Activated CD8-positive, alpha-beta memory T cell treated with anti-CD3 and anti-CD28 coated beads, Interleukin-2, amount 50 U/mL, for 48 hours (primary cell): ENCODE data around the gene DOCK3.
"Not testable (repeated sequence)": the region's sequence is repeated elsewhere in the genome, so short reads cannot be mapped to it uniquely, and the experiment has no call there.

Experiments
- DNase-seq: peaks from one replicate; pipeline ENCODE4 v3.0.0-alpha.2; 2020

Gene DOCK3

DNA sequence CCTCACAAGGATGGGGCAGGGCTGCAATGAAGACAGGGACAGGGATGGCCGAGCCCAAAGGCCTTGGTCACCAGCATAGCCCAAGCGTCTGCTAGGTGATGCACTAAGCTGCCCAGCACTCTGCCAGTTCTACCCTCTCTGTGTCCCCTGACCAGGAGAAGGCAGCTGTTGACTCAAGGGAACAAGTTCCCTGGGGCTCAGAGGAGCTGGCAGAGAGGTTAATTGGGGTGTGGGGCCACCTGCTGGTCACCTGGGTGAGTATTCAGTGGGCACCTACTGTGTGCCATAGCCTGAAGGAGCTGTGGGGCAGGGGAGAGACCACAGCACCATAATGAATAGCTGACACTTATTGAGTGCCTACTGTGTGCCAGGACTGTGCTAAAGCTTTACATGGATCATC is 22.0 kb upstream of the DOCK3 start:
- DNase-seq: peak; percentile 67

DNA sequence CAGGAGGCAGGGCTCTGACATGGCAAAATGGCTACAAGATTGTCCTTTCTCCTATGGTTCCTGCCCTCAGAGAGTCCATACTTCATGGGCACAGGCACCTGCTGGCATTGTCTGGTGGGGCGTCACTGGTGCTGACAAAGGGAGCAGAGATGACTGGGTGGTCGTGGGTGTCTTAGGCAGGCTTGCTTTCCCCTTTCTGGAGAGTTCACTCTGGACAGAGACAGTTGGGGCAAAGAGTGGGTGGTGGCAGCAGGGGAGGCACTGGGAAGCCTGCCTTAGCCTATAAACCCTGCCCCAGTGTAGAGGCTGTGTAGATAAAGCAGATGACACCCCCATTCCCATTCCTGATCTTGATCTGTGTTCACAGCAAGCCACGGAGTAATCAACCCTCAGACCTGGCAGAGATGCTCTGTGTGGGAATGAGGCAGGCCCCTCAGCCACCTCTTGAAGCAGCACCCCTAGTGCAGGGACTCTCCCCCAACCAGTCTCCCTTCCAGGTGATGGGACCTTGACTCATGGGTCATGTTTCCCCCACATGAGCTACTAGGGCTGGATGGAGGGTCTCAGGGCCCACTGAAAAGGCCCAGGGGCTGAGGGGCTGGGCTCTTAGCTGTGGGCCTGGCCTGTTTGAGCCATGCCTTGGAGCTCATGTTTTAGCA is 20.7 kb upstream of the DOCK3 start:
- DNase-seq: no peak

DNA sequence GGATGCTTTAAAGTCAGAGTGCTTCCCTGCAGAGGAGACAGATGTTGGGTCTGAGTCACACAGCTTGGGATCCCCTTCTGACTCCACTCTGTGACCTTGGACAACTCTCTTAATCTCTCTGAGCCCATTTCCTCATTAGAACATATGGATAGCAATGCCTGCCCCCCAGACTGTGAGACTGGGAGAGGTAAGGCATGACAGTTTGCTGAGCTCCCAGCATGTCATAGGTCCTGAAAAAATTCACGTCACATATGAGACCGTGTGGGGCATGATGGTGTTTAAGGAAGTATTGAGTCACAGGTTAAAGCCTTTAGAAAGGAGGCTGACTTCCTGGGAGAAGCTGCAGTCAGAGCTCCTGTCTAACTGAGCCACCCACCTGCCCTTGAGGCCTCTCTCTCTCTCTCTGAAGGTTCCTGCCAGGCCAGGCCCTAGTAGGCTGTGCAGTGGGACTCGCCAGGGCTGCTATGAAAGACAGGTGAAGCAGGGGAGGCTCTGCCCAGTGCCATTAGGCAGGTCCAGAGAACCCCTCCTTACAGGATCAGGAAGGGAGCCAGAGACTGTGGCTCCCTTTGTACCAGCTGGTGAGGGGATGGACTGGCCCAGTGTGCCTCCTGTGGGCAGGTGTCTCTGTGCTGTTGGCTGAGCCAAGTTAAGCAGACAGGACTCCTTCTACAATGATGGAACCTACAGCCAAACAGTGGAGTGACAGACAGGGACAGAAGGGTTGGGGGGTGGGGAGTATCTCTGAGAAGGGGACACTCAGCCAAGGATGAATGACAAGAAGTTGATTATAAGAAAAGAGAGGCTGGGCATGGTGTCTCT is 19.5 kb upstream of the DOCK3 start:
- no peak for DNase-seq

DNA sequence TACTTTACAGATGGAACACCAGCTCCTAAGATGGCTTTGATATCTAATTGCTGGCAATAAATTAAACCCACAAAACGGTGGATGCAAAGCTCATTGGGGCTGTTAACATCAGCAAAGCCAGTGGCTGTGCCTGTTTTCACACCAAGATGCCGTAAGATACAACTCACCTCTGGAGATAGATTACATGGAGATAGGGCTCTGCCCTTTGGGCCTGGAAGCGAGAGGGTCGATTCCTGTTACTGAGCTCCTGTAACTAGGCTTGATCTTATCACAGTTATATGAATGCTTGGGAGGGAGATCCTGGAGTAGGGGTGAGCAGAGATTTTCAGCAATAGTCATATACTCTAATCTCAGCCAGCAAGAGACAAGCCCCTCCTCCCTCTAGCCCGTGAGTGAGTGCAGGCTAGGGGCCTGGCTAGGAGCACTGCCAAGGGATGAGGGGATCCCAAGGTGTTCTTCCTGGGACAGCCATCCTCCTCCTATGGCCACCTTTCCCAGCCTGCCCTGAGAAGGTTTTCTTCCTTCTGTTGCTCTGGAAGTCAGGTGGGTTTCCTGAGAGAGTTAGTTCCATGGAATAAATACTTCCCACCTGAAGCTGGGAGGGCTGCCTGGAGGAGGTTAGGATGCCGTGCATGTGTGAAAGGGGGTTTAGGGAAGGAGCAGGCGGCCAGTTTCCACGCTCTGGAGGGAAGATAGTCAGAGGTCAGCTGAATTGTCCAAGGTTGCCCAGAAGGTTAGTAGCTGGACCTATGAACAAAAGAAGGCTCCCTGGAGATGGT is 18.1 kb upstream of the DOCK3 start:
- no peak for DNase-seq

DNA sequence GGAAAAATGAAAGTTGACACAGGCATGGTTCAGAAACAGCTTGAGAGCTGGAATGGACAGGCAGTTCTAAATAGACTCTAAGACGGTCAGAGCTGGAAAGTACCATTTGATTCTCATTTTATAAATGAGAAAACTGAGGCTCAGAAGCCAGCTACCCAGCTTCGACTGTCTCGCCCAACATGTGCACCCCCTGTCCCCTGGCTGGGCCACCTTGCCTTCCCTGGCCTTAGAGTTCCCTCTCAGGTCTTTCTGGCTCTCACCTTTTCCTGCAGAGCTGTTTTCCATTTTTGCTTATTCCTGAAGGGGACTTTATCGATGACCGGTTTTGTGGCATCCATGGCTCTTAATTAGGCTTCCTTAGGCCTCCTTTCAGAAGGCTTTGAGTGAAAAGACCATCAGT is 17.3 kb upstream of the DOCK3 start:
- DNase-seq: no peak

DNA sequence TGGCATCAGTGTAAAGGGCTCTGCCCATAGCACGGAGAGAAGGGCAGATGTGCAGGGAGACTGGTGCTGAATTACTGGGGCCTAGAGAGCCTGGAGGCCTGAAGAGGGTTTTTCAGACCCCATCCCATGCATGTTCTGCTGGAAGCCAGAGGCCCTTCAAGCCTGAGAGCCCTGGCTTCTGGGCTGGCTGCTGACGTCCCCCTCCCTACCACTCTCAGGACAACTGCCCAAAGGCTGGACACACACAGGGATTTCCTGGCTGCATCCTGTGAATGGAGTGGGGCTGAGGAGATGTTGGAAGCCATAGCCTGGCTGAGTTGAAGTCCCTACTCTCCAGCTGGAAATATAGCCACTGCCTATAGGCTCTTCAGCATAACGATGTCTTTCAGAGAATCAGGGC is 16.9 kb upstream of the DOCK3 start:
- peak; percentile 42 for DNase-seq

DNA sequence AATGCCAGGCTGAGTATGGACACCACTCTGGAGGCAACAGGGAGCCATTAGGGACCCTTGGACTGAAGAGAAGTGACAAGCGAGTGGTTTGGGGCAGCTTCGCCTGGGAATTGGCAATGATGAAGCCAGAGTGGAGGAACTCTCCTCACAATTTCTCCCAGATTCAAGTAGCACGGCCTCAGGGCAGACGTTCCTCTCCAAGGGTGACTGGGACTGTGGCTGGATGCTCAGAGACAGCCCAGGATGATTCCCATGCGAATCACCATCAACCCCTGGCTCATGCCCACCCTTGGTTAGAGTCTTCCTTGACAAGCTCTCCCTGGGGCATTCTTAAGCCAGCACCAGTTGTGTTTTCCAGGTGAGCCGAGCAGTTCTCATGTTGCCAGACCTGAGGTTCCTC is 16.3 kb upstream of the DOCK3 start:
- DNase-seq: peak; percentile 39

DNA sequence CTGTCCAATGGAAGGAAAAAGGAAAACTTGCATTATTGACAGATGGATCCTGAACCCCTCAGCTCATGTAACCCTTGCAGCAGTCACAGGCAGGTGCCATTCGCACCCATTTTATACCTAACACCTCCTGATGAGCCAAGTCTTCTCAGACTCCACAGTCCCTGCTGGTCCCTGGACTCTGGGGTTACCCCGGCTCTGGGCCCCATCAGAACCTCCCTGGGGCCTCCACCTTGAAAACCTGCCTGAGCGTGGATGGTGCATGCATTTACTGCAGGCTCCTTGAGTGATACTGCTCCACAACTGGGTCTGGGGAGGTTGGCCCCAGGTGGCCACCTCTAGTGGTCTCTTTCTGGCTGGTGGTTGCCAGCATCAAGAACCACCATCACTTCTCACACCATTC is 15.9 kb upstream of the DOCK3 start:
- DNase-seq: peak; percentile 46

DNA sequence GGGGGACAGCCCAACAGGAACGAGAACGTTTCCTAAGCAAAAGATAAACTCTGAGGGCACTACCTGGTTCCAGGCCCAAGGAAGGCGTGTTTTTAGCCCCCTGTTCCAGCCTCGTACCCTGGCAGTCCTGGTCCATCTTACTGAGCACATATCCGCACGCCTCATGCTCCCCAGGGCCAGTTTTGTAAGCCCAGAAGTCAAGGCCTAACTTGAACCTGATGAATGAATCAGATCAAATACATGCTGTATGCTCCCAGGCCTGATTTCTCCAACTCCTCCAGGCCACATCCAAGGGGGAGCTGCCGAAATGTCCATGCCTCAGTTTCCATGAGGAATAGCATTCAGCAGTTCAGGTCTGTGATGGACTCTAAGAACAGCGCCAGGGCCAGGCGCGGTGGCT is 14.3 kb upstream of the DOCK3 start:
- DNase-seq: peak; percentile 43

DNA sequence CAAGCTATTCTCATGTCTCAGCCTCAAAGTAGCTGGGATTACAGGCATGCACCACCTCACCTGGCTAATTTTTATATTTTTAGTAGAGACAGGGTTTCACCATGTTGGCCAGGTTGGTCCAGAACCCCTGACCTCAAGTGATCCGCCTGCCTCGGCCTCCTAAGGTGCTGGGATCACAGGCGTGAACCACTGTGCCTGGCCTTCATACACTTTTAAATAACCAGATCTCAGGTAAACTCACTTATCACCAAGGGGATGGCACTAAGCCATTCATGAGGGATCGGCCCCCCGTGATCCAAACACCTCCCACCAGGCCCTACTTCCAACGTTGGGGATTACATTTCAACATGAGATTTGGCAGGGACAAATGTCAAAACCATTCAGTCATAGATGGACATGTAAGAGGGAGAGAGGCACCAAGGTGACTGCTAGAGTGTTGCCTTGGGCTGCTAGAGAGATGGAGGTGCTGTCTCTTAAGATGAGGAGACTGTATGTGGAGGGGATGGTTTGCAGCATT is 13.3 kb upstream of the DOCK3 start:
- DNase-seq: peak; percentile 8

DNA sequence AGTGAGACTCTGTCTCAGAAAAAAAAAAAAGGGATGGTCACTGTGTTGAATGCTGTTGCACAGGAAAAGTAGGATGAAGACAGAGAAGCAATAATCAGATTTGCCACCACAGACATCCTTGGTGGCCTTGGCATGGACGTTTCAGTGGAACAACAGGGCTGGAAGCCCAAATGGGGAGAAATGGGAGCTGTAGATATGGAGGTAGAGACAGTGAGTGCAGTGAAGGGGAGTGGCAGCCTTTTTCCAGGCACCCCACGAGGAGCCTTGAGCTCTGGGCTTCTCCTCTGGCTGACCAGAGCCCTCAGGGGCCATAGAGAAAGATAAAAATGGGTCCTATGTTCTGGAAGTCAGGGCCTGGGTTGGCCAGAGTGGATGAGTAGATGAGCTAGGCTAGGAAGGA is 12.3 kb upstream of the DOCK3 start:
- no peak for DNase-seq

DNA sequence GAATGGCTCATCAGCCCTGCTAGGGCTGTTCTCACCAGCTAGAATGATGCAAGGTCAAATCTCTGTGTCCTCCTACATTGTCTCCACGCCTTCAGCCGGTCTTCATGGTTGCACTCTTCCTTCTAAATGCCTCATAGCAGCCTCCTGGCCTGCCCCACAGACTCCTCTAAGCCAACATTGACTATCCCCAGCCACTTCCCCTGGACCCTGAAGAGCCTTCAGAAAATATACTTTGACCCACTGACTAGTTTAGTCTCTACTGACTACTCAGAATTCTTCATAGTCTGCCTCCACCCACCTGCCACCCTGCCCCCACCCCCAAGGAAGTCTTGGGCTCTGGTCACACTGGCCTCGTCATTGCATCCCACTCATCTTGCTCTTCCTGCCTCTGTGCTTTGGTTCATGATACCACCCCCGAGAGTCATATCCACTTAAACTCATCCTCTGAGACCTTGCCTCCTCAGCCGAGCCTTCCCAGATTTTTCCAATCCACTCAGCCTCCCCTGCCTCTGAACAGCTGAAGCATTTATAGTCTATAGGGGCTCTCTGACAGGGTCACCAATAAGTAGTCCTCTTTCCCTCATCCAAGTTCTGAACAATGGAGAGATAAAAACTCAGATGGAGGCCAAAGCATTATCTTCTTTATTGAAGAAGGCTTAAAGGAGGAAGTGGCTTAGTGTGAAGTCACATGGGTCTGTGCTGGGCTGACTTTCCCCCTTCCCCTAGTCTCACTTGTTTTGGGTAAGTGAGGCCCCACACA is 9.5 kb upstream of the DOCK3 start:
- no peak for DNase-seq

DNA sequence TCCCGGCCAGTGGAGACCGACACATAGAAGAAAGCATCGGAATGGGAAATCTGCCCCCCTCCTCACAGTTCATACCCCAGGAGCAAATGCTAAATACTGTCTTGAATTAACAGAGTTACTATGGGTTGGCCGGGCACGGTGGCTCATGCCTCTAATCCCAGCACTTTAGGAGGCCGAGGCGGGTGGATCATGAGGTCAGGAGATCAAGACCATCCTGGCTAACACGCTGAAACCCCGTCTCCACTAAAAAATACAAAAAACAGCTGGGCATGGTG is 8.9 kb upstream of the DOCK3 start:
- not testable (repeated sequence) for DNase-seq

DNA sequence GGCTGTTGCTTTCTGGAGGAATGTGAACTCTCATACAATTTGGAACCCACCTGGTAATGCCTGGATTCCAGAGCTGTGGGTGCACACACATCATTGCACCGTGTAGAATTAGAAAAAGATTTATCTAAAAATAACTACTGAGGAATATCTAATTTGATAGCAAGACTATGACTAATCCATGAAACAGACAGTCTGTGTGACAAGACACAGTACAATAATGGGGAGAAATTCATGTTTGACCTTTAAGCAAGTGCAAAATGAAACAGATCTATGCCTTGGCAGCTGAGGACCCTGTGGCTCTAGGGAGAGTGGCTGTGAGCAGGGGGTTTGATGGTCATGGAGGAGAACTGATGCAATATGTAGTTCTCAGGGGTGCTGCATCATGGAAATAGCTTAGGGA is 7.9 kb upstream of the DOCK3 start:
- no peak for DNase-seq

DNA sequence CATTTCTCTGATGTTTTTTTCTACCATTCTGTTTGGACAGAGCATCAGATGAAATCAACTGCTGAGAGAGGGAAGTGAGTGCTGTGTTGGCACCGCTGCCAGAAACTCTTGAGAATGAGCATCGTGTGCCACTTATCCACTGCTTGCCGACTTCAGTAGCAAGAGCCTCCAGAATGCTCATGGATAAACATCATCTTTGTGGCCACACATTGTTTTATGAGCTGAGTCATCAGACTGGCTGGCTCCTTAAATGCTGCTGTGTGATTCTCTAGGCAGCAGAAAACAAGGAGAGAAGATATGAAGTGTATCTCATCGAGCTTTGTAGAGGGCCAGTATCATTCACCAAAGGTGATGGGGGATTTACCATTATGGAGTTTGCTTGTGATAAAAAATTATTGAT is 3.4 kb upstream of the DOCK3 start:
- no peak for DNase-seq

DNA sequence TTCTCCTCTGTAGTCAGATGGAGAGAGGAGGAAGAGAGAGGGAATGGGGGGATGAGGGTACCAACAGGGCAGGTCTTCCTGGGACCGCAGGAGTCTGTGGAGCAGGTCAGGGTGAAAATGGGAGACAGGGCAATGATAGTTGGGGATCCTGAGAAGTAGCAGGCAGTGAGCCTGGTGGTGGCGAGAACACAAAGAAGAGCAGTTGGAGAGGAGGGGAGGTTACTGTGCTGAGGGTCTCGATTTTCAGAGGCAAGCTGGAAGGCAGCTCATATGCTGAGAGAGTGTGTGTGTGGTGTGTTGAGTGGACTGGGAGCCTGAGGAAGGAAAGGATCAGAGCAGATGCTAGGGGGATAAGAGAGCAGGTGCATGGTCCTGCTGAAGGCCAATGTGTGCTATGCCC is 2.1 kb upstream of the DOCK3 start:
- no peak for DNase-seq

DNA sequence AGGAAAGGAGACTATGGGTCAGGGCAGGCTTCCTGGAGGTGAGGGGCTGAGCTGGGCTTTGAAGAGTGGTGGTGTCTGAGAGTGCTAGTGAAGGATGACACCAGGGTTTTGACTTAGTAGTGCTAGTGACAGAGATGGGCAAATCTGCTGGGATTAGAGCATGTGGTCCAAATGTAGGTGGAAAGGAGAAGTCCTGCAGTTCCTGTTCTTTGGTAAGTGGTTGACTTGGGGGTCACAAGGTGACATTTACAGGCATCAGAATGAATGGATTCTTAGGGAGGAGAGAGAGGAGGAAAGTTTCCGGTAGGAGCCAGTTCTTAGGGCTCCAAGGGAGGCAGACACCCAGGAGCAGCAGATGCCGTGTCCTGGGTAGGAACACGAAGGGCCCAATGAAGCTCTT is 796 bp upstream of the DOCK3 start:
- DNase-seq: no peak

DNA sequence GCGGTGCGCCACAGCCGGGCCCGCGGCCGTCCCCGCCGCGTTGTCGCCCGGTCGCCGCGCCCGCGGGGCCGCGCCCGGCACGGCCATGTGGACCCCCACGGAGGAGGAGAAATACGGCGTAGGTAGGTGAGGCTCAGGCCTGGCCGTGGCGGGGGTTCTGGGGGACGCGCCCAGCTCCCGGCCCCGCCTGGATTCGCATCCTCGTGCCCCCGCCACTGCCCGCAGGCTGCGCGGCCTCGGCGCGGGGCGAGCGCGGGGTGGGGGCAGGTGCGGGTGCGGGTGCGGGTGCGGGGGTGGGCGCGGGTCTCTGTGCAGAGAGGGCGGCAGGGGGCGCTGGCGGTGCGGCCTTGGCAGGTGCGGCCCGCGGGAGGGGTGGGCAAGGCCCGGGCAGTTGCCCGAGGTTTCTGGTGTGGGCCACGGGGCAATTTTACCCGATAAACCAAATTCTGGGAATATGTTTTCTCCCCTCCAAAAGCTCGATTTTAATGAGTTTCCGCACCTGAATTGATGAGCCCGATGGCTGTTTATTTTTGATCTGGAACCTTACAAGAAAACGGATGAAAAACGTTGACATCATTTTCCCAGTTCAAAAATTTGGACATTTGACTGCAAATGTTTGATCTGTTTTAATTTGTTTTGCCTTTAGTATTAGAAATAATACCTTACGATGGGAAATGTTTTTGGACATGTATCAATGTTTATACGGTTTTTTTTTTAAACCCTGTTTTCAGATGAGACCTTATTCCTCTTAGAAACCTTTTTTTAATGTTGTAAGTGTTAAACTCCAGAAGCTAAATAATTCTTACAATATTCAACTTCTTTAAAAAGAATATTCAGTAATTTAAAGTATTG is 678 bp downstream of the DOCK3 start:
- peak; percentile 88 for DNase-seq

DNA sequence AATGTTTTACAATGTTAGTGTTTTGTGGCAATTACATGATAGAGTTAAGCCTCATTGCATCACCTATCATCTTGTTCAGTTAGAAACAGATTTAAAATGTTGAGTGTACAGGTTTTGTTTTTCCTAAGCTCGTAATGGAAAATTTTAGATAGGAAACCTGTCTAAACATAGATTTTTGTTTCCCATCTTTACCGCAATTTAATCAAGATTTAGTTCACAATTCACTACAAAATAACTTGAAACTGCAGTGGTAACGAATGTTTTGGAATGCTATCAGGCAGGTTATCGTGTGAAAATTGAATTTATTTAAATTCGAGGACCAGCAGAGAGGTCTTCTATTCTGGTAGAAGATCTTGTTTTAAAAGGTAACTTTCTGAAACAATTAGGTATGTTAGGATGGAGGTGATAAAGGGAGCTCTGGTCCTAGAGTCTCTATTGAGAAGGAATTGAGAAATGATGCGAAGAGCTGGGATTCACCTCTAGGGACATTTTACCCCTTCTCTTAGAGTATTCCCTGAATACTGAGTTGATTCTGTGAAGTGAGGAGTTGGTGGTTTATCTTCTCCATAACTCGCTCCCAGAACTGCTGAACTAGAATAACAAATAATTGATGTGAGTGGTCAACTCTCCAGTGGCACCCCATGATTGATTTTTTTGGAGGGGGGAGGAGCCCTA is 1.4 kb downstream of the DOCK3 start:
- no peak for DNase-seq

DNA sequence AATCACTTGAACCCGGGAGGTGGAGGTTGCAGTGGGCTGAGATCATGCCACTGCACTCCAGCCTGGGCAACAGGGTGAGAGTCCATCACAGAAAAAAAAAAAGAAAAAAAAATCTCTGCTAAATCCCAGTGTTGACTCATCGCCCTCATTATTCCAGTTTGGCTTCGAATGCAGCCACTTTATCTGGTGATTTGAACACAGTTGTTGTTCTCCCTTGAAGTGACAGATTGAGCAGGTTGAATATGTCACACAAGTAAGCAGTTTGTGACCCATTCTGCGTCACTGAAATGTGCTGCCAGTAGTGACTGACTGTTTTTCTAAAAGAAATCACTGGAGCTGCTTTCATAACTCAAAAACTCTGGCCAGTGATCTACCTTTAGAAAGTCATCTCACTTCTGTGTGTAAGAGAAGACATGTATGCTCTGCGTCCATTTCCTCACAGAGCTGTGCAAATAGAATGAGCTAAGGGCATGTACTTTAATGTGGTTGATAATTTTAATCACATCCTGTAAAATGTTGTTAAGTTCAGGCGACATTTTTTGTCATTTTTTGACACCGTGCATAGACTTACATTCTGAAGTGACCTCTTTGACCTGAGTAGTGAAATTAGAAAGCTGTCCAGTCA is 12.5 kb downstream of the DOCK3 start:
- no peak for DNase-seq

DNA sequence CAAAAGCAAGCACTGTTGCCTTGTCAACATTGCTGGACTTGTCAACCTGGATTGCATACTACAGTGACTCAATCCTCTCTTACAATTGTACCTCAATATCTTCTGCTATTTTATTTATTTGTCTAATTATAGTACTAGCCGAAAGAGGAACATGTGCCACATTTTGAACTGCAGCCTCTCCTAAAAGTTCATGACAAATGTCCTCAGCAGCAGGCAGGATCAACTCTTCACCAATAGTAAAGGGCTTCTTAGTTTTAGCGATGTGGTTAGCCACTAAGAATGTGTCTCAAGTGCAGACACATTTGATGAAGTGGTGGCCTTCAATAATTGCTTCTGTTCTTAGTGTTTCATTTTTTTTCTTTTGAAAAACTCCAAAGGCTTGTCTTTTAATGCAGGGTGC is 13.2 kb downstream of the DOCK3 start:
- no peak for DNase-seq
